SK-N-SH (cell line): Measurements from ENCODE around the gene PNPLA2. TPM values are rescaled to one million over a fixed set of nuclear protein-coding genes. Genes with fewer than 3 reads are reported as not detected.

Source experiments
- CTCF ChIA-PET: fragments of 300-600, 350-600 bp; formaldehyde crosslinking; extraction: SDS; loops from one replicate; lab custom pipeline; 2021; lab: Yijun Ruan, JAX
- POLR2A ChIA-PET: fragments of 350-600 bp; sonication (Branson Sonifier 250); formaldehyde crosslinking; extraction: SDS; loops from one replicate; lab custom pipeline; 2020; ENCODE audit warnings: antibody characterized with exemption, inconsistent platforms; lab: Yijun Ruan, JAX
- DNase-seq: peaks from one replicate; pipeline ENCODE4 v3.0.0; 2012
- H2AFZ ChIP-seq: fragments of 200-600 bp; sonication (generic); 2 replicates; pipeline ENCODE4 v1.8.1; 2016; ENCODE audit warnings: antibody characterized with exemption, mild to moderate bottlenecking, low read depth
- H3F3A ChIP-seq: fragments of 200-600 bp; sonication (generic); replicated peaks from 2 replicates; pipeline ENCODE3; 2016; ENCODE audit warnings: antibody characterized with exemption, mild to moderate bottlenecking; ENCODE audit not compliant: insufficient read depth
- H3K27ac ChIP-seq, 2 experiments: fragments of 200-500 bp in 1 of 2; fragments of 200-600 bp in 1 of 2; sonication (Bioruptor generic) in 1 of 2; sonication (generic), shearing (Covaris generic) in 1 of 2; 2 replicates each; pipeline versions ENCODE4 v1.5.1 to v1.6.1; 2014 to 2016; ENCODE audit warnings: low read depth in 2 of 2, inconsistent platforms in 1 of 2, low read length in 1 of 2, mild to moderate bottlenecking in 1 of 2, mixed read lengths in 1 of 2
- H3K27me3 ChIP-seq: fragments of 200-600 bp; sonication (generic), shearing (Covaris generic); 2 replicates; pipeline ENCODE4 v1.6.1; 2016; ENCODE audit warnings: mixed run types; ENCODE audit not compliant: insufficient read depth
- H3K36me3 ChIP-seq, 2 experiments: fragments of 200-500 bp in 1 of 2; fragments of 200-600 bp in 1 of 2; sonication (Bioruptor generic) in 1 of 2; sonication (generic) in 1 of 2; replicated peaks in 1 of 2; 2 replicates each; pipeline versions ENCODE3 to v1.5.1; 2014 to 2016; ENCODE audit warnings: low read length in 1 of 2, mild to moderate bottlenecking in 1 of 2; ENCODE audit not compliant: insufficient read depth in 2 of 2, control insufficient read depth in 1 of 2
- H3K4me1 ChIP-seq, 2 experiments: fragments of 200-500 bp in 1 of 2; fragments of 200-600 bp in 1 of 2; sonication (Bioruptor generic) in 1 of 2; sonication (generic), shearing (Covaris generic) in 1 of 2; 2 replicates each; pipeline versions ENCODE4 v1.5.1 to v1.6.1; 2014 to 2016; ENCODE audit warnings: low read depth in 1 of 2, low read length in 1 of 2, mixed run types in 1 of 2; ENCODE audit not compliant: insufficient read depth in 2 of 2, control insufficient read depth in 1 of 2
- H3K4me2 ChIP-seq: fragments of 200-600 bp; sonication (generic), shearing (Covaris generic); 2 replicates; pipeline ENCODE4 v1.6.1; 2017; ENCODE audit warnings: mixed run types
- H3K4me3 ChIP-seq, 2 experiments: fragments of 200-500 bp in 1 of 2; fragments of 200-600 bp in 1 of 2; sonication (Bioruptor generic) in 1 of 2; sonication (generic), shearing (Covaris generic) in 1 of 2; 2 replicates each; pipeline versions ENCODE4 v1.5.1 to v1.8.1; 2014 to 2016; ENCODE audit warnings: low read depth in 2 of 2, inconsistent platforms in 1 of 2, low read length in 1 of 2, mild to moderate bottlenecking in 1 of 2, mixed read lengths in 1 of 2, moderate library complexity in 1 of 2
- H3K79me2 ChIP-seq: fragments of 200-600 bp; sonication (generic); 2 replicates; pipeline ENCODE4 v1.8.1; 2017; ENCODE audit warnings: mild to moderate bottlenecking; ENCODE audit not compliant: insufficient read depth
- H3K9ac ChIP-seq: fragments of 200-600 bp; sonication (generic); 2 replicates; pipeline ENCODE4 v1.6.1; 2017; ENCODE audit warnings: mixed run types
- H3K9me2 ChIP-seq: fragments of 200-600 bp; sonication (generic); 2 replicates; pipeline ENCODE4 v1.6.1; 2017; ENCODE audit warnings: mixed run types
- H3K9me3 ChIP-seq: fragments of 200-600 bp; sonication (generic); 2 replicates; pipeline ENCODE4 v1.6.1; 2017; ENCODE audit warnings: mixed run types, mild to moderate bottlenecking, moderate library complexity
- H4K20me1 ChIP-seq: fragments of 200-600 bp; sonication (generic); 2 replicates; pipeline ENCODE4 v1.6.1; 2017; ENCODE audit warnings: mild to moderate bottlenecking, mixed run types; ENCODE audit not compliant: insufficient read depth
- ELF1 ChIP-seq: IDR thresholded peaks from 2 replicates; pipeline ENCODE4 v1.4.0; 2012
- EP300 ChIP-seq, 2 experiments: IDR thresholded peaks; 2 replicates each; pipeline versions ENCODE4 v1.4.0 to v1.6.1; 2012; ENCODE audit warnings: borderline replicate concordance in 1 of 2, low read depth in 1 of 2, low read length in 1 of 2
- FOXJ3 ChIP-seq: sonication (generic); formaldehyde crosslinking; IDR thresholded peaks from 2 replicates; pipeline ENCODE4 v1.5.1; 2020; ENCODE audit warnings: mild to moderate bottlenecking, missing genetic modification reagents
- FOXM1 ChIP-seq: IDR thresholded peaks from 2 replicates; pipeline ENCODE4 v1.4.0; 2012; ENCODE audit warnings: low read depth, mild to moderate bottlenecking
- GABPA ChIP-seq: IDR thresholded peaks from 2 replicates; pipeline ENCODE4 v1.4.0; 2012; ENCODE audit warnings: low read depth, mild to moderate bottlenecking
- NFIC ChIP-seq: IDR thresholded peaks from 2 replicates; pipeline ENCODE4 v1.4.0; 2012; ENCODE audit warnings: borderline replicate concordance
- POLR2AphosphoS5 ChIP-seq: IDR thresholded peaks from 2 replicates; pipeline ENCODE4 v1.6.1; 2012; ENCODE audit warnings: low read depth, low read length
- RCOR1 ChIP-seq: fragments of 150-350 bp; IDR thresholded peaks from 2 replicates; pipeline ENCODE4 v1.6.1; 2017; ENCODE audit warnings: antibody characterized with exemption, low read length
- RXRA ChIP-seq: IDR thresholded peaks from 2 replicates; pipeline ENCODE4 v1.4.0; 2012; ENCODE audit warnings: low read depth, mild to moderate bottlenecking, borderline replicate concordance
- TAF1 ChIP-seq: IDR thresholded peaks from 2 replicates; pipeline ENCODE4 v1.6.1; 2012; ENCODE audit warnings: low read depth, mild to moderate bottlenecking, low read length, moderate library complexity, borderline replicate concordance
- TEAD4 ChIP-seq: IDR thresholded peaks from 2 replicates; pipeline ENCODE4 v1.4.0; 2012; ENCODE audit warnings: mild to moderate bottlenecking, borderline replicate concordance; ENCODE audit not compliant: insufficient read depth
- YY1 ChIP-seq: IDR thresholded peaks from 2 replicates; pipeline ENCODE4 v1.4.0; 2012; ENCODE audit warnings: low read depth, mild to moderate bottlenecking
- WGBS: methylation state at CpG from one replicate; pipeline ENCODE4 v1.1.6; 2017; ENCODE audit warnings: low lambda C conversion rate; 5-methylcytosine and 5-hydroxymethylcytosine counted together
- polyA plus RNA-seq, 3 experiments: library from polyadenylated mRNA; depleted of rRNA; stranded (reverse); fragments of >200 nt; gene quantifications; 2 replicates each; pipeline ENCODE4 v1.2.3, GENCODE V29; 2012
- TF ChIP-seq, protein P1 (sequence below): IDR thresholded peaks from 2 replicates; pipeline ENCODE4; 2012
- TF ChIP-seq, protein P2 (sequence below): fragments of 150-350 bp; IDR thresholded peaks from 2 replicates; pipeline ENCODE4 v1.6.1; 2016; ENCODE audit warnings: mild to moderate bottlenecking, low read depth, low read length
- TF ChIP-seq, protein P3 (sequence below): IDR thresholded peaks from 2 replicates; pipeline ENCODE4 v1.4.0; 2012; ENCODE audit warnings: low read depth
- TF ChIP-seq, protein P4 (sequence below): IDR thresholded peaks from 2 replicates; pipeline ENCODE4 v1.4.0; 2012; ENCODE audit warnings: low read depth, borderline replicate concordance

PNPLA2 gene
- polyA plus RNA-seq, 1 of the 3 experiments (the other 2 are of a cell fraction), result 60.3 TPM

DNA sequence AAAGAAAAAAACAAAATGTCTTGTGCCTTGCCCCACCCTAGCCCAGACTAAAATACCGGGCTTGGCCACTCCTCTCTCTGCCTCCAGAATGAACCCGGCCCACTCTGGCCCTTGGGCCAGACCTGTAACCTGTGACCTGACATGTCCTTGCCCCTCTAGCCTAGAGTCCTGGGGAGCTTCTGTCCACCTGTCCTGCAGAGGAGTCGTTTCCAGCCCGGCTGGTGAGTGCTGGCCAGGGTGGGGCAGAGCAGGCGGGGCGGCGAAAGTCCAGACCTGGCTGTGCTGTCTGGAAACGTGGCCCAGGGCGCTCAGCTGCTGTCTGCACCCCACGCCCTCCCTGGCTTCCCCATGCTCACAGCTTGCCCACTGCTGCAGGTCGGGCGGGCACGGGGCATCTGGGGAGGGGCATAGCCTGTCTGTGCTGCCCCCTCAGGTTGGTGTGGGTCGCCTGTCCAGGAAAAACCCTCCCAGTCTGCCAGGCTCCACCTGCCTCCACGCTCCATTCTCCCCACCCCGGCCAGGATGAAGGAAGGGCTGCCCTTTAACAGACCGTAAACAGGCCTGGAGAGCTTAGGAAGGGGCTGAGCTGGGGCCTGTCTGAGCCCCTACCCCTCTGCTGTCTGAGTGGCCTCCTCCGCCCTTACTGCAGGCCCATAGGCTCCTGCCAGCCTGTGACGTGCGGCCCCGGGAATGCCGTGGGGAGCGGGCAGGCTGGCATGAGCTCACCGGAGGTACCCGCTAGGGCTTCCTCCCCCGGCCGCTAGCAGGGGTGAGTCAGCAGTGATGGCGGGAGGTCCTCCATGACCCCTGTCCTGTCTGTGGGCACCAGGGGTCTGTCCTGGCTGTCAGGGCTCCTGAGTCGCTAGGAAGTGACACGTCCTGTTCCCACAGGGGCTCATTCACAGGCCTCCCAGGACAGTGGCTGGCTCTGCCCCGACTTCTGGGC, 15.9 kb downstream of the PNPLA2 start (continued):
- TF ChIP-seq TEAD4, result peak; percentile 86
- TF ChIP-seq RXRA, result peak; percentile 89; the same call in 1 of the 2 replicates
- TF ChIP-seq, protein P1, sequence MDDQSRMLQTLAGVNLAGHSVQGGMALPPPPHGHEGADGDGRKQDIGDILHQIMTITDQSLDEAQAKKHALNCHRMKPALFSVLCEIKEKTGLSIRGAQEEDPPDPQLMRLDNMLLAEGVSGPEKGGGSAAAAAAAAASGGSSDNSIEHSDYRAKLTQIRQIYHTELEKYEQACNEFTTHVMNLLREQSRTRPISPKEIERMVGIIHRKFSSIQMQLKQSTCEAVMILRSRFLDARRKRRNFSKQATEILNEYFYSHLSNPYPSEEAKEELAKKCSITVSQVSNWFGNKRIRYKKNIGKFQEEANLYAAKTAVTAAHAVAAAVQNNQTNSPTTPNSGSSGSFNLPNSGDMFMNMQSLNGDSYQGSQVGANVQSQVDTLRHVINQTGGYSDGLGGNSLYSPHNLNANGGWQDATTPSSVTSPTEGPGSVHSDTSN, result peak; percentile 69
- TF ChIP-seq, protein P2, sequence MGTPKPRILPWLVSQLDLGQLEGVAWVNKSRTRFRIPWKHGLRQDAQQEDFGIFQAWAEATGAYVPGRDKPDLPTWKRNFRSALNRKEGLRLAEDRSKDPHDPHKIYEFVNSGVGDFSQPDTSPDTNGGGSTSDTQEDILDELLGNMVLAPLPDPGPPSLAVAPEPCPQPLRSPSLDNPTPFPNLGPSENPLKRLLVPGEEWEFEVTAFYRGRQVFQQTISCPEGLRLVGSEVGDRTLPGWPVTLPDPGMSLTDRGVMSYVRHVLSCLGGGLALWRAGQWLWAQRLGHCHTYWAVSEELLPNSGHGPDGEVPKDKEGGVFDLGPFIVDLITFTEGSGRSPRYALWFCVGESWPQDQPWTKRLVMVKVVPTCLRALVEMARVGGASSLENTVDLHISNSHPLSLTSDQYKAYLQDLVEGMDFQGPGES, result no peak
- no peak for TF ChIP-seq FOXM1
- no peak; the same call in 1 of the 2 replicates for TF ChIP-seq ELF1
- TF ChIP-seq POLR2AphosphoS5, result peak; percentile 64
- TF ChIP-seq YY1, result peak; percentile 78; the same call in 1 of the 2 replicates
- TF ChIP-seq NFIC, result peak; percentile 79
- TF ChIP-seq, protein P3, sequence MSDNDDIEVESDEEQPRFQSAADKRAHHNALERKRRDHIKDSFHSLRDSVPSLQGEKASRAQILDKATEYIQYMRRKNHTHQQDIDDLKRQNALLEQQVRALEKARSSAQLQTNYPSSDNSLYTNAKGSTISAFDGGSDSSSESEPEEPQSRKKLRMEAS, result peak; percentile 76; the same call in 1 of the 2 replicates
- peak; percentile 53 for TF ChIP-seq GABPA

DNA sequence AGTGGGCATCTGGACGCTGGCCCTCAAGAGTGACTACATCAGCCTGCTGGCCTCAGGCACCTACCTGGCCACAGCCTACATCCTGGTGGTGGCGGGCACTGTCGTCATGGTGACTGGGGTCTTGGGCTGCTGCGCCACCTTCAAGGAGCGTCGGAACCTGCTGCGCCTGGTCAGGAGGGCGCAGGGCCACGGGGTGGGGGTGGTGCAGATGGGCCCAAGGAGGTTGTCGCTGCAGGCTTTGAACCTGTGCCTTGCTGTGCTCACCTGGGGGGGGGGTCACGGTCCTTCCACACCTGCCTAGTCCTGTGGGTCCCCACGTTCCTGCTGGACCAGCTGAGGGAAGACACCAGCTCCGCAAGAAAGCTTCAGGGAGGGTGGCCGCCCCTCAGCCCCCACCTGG, 17.6 kb downstream of the PNPLA2 start:
- WGBS, result 95% methylated on average over 9 of the region's 14 CpGs
- H3K4me1 ChIP-seq, result peaks cover 10 to 39% of the 10 kb centered on the region in 2 experiments; a peak in 3 of 4 replicates
- POLR2A ChIA-PET, result no interaction called here
- no peaks in the 10 kb centered on the region for H3K9me3 ChIP-seq
- H3K9ac ChIP-seq, result no peak overlapping the region
- no peak overlapping the region; the same call in 1 of the 2 replicates for H3K4me2 ChIP-seq
- peaks cover 17 to 45% of the 10 kb centered on the region in 2 experiments for H3K36me3 ChIP-seq
- CTCF ChIA-PET, result interaction anchor here (3.8 kb wide), 1 partner anchor 12 kb away, joined by 21 read pairs; no protein-coding TSS in a partner anchor
- H3F3A ChIP-seq, result peaks cover 50% of the 10 kb centered on the region
- peaks cover 85% of the 10 kb centered on the region for H3K79me2 ChIP-seq
- no peak for TF ChIP-seq POLR2AphosphoS5
- TF ChIP-seq ELF1, result no peak
- no peak for TF ChIP-seq RCOR1
- TF ChIP-seq, protein P4, sequence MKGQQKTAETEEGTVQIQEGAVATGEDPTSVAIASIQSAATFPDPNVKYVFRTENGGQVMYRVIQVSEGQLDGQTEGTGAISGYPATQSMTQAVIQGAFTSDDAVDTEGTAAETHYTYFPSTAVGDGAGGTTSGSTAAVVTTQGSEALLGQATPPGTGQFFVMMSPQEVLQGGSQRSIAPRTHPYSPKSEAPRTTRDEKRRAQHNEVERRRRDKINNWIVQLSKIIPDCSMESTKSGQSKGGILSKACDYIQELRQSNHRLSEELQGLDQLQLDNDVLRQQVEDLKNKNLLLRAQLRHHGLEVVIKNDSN, result no peak
- TF ChIP-seq EP300 (IDR thresholded peaks at IDR 0.05; ENCODE audit: borderline replicate concordance in 1 of 2, low read depth in 1 of 2, low read length in 1 of 2), result no peak
- TF ChIP-seq, protein P1, result no peak
- TF ChIP-seq RXRA, result no peak
- TF ChIP-seq FOXJ3 (CRISPR knock-in tag), result no peak
- no peak for TF ChIP-seq TAF1
- TF ChIP-seq, all 33 proteins: peak for 0
- Histone ChIP-seq H2AFZ (no peak overlapping the region), H3K27me3 (no peaks in the 10 kb centered on the region), H4K20me1 (peaks cover 59% of the 10 kb centered on the region), H3K27ac (peak overlapping the region in 1 of 2 experiments; percentile 32; a peak in 1 of 4 replicates), H3K4me3 (no peak overlapping the region), H3K9me2 (no peaks in the 10 kb centered on the region)
- no peak for DNase-seq
